Right hindlimb (tissue), 1 donor: Measurements from ENCODE around the gene CIBAR2.

Source experiments
- DNase-seq: peaks from one replicate; pipeline ENCODE4 v3.0.0-alpha.2; 2018

CIBAR2 gene

DNA sequence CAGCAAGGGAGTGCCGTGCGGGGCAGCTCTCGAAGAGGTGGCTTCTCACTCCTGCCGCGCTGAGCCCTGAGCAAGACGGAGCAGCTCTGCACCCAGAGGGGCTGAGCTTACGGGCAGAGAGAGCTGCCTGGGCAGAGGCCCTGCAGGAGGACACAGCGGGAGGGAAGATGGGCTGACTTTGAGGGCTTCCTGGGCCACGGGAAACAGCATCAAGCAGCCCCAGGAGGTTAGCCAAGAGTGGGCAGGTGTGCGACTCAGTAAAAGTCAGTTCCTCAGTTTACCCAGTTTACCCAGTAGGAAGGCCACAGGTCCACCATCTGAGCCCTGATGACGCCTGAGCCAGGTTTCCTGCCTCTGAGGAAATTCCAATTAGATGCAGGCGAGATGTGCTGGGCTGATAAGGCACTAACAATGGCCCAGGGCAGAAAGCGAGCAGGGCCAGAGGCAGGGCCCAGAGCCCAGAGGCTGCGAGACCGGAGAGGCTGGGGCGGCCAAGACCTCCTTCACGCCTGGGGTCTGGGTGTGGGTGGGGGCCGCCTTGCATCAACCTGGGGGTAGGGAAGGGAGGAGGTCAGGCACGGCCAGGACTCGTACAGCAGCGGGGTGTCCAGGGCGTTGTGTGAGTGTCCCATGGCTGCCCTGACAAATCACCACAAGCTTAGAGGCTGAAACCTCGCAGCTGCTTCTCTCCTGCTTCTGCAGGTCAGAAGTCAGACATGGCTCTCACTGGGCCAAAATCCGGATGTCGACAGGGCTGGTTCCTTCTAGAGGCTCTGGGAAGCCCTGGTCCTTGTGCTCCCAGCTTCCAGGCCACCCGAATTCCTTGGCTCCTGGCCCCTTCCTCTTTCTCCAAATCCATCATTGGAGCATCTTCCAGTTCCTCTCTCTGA, 32.0 kb upstream of the CIBAR2 start:
- DNase-seq: no peak

DNA sequence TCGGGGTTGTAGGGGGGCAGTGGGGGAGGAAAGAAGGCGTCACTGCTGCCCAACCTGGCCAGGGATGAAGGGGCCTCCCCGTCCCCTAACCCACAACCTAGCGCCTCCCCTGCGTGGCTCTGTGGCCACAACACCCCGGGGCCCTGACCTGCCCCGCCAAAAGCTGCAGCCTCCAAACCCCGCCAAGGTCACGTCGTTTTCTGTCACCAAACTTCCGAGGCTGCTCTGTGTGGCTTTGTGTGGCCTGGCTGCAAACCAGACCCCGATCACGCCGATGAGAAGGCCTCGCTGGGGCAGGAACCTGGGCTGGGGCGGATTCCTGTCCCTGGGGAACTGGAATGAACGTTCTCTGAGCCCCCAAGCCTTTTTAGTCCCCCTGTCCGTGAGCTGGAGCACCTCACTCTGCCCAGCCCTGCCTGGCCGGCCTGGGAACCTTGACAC, 30.5 kb upstream of the CIBAR2 start:
- DNase-seq: no peak

DNA sequence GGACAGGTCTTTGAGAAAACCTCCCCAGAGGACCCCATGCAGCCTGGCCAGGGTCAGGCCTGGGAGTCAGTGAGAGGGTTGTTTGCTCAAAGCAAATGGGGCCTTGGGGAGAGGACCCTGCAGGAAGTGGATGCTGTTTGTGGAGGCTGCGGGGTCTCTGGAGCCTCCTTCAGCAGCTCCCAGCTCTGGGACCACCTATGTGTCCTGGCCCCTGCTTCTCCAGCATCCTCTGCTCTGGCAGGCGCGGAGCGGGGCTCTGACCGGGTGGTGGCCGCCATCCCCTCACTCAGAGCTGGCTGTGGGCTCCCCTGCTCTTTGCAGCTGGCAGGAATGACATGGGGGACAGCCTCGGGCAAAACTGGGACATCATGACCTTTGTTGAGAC, 29.8 kb upstream of the CIBAR2 start:
- DNase-seq: no peak

DNA sequence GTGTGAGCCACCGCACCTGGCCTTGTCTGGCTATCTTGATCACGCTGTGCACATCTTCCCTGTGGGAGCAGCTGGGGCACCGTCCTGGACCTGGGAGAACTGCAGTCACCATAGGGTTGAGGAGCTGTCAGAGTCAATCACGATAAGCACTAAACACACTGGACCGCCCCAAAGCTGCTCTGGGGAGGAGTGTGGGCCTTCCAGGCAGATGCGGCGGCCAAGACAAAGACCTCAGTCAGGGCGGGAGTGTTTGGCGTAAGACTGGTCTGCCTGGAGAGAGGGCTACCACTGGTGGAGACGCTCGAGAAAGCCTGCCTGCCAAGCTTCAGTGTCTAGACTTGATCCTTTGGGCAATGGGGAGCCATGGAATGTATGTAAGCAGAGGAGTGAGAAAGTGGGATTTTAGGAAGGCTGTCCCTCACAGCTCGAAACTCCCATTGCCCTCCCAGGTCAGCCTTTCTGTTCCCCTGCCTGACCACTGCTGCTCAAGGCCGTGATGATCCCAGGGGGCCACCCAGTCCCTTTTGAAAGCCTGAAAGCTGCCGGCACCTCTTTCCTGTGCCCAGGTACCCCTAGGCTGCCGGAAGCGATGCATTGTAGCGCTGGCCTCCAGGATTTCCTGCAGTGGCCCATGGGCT, 29.3 kb upstream of the CIBAR2 start:
- DNase-seq: peak; percentile 77

DNA sequence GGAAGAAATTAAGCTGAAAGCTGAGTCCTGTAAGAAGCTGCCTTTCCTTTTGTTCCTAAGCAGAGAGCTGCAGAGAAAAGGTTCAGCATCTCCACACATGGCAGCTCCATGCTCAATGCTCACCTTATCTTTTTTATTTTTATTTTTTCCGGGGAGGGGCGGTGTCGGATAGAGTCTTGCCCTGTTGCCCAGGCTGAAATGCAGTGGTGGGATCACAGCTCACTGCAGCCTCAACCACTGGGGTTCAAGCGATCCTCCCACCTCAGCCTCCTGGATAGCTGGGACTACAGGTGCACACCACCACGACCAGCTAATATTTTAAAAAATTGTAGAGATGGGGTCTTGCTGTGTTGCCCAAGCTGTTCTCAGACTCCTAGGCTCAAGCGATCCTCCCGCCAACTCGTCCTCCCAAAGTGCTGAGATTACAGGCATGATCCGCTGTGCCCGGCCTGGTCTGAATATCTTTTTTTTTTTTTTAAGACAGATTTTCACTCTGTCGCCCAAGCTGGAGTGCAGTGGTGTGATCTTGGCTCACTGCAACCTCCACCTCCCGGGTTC, 28.3 kb upstream of the CIBAR2 start:
- no peak for DNase-seq

DNA sequence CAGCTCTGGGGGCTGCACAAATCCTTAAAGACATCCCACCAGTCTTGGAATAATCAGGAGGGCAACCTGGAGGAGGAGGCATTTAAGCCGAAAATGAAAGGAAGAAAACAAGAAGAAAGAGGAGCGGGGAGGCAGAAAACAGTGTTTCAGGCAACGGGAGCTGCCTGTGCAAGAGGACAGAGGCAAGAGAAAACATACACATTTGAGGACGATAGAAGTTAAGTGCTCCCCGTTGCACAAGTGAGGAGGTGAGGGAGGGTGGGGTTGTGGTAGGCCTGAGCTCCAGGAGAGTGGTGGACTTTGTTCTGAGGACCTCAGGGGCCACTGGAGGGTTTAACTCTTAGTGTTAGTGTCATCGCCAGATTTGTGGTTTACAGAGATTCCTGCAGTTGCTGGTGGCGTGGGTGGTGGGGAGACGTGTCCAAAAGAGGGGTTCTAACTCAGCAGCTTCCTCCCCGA, 27.6 kb upstream of the CIBAR2 start:
- DNase-seq: no peak

DNA sequence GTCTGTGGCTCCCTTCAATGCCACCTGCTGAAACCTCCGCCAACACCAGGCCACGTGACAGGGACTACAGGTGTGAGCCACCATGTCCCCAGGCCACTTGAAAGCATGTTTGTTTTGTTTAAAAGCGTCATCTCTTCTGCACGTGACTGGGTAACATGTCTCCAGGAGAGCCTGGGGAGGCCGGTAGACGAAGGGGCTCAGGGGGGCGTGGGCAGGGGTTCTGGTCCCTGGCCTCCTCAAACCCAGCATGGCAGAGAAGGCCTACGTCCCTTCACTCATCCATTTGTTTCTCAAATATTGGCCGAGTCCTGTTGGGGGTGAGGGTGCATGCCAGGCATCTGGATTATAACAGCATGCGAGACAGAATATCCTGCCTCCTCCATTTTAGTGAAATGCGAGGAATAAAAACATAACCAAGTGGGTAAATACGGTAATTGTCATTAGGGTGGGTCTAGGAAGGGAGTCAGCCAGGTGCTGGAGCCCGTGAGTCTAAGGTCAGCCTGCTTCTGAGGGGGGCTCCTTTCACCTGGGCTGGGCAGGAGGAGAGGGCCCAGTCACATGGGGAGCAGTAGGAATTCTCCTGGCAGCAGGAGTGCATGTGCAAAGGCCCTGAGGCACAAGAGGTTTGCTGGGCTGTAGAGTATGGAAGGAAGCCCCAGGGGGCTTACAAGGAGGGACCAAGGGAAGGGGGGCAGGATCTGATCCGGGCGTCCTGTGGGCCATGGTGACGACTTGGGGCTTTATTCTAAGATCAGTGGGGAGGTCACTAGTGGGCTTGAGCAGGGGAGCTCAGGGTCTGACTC, 26.8 kb upstream of the CIBAR2 start:
- DNase-seq: no peak

DNA sequence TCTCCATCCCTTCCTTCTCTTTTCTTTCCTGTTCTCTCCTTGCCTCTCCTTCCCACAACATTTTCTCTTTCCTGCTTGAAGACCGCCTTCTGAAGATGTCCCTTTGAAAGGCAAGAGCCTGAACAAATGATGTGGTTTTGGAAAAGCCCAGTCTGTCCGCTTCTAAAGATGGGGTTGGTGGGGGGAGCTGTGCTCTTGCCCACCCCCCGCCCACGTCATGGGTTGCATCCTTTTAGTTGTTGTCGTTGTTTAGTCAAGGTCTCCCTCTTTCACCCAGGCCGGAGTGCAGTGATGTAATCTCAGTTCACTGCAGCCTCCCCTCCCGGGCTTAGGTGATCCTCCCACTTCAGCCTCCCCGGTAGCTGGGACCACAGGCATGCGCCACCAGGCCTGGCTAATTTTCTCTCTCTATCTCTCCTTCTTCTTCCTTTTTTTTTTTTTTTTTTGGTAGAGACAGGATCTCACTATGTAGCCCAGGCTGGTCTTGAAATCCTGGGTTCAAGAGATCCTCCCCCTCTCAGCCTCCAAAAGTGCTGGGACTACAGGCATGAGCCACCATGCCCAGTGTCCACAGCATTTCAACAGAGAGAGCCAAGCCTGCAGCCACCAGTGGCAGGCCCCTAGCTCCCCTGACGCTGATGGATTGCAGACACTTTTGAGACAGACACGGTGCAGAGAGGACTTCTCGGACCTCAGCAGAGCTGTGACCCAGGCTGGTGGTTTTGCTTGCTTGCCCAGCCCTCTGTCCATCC, 26.0 kb upstream of the CIBAR2 start:
- DNase-seq: no peak

DNA sequence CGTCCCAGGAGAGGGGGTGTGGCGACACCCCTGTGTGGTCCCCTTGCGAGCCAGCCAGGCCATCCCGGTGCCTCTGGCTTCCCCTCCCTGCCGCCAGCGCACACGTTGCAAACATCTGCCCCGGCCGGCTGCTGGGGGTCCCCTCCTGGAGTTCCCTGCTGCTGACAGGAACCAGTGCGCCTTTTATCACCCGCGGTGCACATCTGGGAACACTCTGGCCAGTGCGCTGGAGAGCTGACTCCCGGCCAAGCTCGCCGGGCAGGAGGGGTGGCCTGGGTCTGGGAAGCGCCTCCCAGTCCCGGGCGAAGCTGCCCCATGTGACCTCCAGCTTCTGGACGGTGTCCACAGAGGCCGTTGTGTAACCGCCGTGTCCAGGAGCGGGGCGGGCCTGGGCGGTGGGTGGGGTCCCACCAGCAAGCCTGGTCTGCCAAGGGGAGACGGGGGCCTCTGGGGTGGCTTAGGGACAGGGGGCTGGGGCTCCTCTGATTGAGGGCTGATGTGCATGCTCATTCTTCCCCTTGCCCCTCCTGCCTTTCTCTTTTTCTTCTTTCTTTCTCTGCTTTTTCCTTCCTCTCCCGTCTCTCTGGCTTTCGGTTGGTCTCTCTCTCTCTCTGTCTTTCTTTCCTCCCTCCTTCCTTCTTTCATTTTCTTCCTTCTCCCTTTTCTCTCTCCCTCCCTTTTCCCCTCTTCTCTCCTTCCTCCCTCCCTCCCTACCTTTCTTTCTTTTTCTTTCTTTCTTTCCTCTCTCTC, 25.2 kb upstream of the CIBAR2 start:
- peak; percentile 93 for DNase-seq

DNA sequence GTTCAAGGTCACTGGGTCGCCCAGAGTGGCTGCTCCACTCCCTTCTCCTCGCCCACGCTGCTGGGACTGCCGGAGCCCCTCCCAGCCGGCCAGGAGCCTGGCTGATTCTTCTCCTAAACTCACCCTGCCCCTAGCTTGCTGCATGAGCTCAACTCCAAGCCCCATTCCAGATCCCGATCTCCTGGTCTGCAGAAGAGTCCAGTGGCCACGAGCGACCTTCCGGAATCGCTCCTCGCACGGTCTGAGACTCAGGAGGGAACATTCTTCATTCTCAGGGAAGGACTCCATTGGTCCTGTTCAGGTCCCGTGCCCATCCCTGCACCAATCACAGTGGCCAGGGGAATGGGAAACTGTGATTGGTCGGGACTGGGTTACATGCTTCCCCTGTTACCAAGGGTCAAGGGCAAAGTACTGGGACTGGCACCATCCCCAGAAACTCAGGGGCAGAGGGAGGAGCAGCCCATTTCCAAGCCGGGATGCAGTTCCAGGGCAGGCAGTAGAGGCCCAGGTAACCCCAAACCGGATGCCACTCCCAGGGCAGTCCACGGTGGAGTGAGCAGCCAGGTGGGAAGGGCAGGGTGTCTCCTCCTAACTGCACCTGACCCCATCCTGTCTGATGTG, 24.5 kb upstream of the CIBAR2 start:
- DNase-seq: peak; percentile 85

DNA sequence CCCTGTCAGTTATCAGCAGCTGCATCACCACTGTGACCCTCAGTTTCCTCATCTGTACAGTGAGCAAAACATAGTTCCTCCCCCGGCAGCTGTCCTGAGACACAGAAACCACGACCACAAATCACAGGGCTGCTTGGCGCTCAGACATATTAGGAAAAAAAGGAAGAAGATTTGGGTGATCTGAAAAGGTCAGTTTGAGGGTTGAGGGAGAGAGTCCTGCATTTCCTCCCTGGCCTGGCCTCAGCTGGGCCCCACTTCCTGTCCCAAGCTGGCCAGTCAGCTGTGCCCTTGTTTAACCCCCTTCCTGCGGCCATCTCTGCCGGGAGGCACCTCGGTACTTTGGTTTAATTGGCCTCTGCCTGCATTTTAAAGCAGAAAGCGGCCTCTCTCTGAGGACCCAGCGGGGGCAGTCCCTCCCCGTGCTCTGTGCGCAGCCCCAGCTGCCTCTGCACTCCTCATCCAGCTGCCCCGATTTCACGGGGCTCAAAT, 24.0 kb upstream of the CIBAR2 start:
- DNase-seq: peak; percentile 88

DNA sequence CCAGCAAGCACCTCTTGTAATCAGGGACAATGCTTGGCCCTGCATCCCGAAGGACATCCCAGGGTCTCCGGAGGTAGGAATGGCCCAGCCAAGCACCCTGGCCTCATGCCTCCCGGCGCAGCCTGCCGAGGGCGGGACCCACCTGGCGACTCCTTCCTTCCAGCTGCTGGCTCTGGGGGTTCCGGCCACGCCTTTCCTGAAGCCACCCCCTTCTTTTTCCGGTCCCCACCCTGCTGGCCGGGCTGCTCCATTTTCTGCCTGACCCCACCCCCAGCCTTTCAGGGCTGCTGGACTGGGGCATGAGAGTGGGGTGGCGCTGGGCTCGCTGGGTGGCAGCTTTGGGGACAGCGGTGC, 22.5 kb upstream of the CIBAR2 start:
- DNase-seq: peak; percentile 42

DNA sequence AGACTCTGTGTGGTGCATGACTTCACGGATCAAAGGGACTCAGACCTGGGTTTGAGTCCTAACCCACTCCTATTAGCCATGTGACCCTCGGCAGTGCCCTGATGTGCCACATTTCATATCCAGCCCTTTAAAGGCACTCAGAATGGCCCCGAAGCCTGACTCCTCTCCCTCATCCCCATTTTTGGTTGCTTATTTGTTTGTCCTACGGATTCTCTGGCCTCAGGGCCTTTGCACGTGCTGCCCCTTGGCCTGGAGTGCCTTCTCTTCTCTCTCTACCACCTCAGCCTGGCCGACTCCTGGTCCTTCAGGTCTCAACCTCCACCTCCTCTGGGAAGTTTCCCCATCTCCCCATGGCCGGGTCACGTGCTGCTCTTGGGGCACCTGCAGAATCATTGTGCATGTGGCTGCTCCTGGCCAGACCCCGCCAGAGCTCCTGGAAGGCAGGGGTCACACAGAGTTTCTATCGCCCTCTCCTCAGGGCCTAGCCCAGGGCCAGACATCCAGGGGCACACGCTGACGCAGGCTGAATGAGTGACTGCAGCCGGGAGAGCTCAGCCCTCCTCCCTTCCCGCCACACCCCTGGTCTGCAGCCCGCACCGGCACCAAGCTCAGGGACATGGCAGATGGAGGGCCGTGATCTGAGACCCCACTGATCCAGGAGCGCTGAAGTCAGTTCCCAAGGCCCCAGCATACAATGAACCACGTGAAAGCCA, 22.0 kb upstream of the CIBAR2 start:
- peak; percentile 37 for DNase-seq

DNA sequence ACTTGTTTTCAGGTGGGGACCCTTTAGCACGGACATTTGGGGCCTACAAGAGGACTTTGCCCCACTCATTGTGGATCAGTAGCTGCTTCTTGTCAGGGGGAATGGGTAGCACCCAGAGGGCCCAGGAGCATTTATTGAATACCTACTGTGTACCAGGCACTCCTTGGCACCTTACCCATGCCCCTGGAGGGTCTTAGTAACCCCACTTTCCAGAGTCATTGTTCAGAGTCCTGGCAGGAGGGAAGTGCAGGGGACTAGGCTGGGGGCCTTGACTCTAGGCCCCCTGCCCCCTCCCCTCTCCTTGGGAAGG, 21.0 kb upstream of the CIBAR2 start:
- DNase-seq: no peak

DNA sequence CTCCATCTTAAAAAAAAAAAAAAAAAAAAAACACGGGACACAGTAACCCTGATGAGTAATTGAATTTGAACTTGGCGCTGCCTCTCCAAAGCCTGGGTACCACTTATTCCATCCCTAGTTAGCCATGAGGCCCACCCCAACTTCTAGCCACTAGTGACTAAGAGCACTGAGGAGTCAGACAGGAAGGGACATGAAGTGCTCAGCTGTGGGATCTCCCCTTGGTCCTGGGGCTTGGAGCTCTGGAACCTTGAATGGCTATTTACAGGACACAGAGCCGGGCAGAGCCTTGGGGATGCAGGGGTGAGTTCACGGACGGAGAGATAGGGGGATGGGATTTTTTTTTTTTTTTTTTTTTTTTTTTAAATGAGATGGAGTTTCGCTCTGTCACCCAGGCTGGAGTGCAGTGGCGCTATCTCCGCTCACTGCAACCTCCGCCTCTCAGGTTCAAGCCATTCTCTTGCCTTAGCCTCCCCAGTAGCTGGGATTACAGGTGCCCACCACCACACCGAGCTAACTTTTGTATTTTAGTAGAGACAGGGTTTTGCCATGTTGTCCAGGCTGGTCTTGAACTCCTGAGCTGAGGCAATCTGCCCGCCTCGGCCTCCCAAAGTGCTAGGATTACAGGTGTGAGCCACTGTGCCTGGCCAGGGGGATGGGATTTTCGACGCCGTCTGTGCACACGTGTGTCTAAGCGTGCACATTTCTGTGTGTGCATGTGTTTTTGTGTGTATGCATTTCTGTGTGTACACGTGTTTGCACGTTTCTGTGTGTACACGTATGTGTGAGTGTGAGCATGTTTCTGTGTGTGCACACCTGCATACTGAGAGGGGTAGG, 20.4 kb upstream of the CIBAR2 start:
- no peak for DNase-seq

DNA sequence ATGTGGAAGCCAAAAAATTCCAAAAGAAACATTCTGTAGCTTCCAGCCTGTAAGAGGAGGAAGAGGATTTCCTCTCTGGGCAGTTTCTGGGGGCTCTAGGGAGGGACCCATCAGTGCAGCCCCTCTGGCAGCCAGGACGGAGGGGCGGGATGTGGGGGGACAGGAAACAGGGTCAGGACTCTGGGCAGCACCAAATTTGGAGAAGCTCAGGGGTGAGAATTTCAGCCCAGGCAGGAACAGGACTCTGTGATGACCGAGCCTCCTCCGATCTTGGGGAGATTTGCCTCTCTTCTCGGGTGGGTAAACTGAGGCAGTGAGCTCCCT, 18.4 kb upstream of the CIBAR2 start:
- no peak for DNase-seq

DNA sequence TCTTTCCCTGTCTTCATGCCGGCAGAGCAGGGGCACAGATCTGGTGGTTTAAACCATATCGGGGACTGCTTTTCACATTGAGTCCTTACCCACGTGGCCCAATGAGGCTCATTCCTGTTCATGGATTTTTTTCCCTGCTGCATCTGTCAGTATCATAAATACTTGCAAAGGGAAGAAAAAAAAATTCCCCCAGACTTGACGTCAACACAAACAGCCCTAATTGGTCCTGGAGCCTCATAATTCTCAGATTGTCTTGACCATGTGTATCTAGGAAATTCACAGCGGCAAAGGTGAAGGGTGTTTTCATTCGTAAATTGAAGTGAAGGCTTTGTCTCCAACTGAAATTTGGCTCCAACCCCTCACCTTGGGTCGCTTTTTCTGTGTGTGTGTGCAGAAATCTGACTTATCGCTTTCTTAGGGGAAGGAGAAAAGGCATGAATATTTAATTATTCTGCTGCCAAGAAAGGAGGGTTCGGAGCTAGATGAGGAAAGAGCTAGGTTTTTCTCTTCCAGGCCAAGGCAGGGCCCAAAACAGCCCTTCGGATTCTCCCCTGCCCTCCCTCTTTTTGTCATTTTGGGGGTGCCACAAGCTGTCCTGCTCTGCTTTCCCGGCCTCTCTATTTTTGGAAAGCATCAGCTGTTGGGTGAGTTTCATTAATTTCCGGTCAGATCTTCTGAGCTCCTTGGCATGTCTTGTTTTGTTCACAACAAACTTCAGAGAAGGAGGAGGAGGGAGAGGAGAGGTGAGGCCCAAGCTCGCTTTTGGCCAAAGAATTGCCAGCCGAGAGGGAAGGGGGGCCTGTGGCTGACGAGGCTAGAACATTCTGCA, 17.8 kb upstream of the CIBAR2 start:
- peak; percentile 61 for DNase-seq

DNA sequence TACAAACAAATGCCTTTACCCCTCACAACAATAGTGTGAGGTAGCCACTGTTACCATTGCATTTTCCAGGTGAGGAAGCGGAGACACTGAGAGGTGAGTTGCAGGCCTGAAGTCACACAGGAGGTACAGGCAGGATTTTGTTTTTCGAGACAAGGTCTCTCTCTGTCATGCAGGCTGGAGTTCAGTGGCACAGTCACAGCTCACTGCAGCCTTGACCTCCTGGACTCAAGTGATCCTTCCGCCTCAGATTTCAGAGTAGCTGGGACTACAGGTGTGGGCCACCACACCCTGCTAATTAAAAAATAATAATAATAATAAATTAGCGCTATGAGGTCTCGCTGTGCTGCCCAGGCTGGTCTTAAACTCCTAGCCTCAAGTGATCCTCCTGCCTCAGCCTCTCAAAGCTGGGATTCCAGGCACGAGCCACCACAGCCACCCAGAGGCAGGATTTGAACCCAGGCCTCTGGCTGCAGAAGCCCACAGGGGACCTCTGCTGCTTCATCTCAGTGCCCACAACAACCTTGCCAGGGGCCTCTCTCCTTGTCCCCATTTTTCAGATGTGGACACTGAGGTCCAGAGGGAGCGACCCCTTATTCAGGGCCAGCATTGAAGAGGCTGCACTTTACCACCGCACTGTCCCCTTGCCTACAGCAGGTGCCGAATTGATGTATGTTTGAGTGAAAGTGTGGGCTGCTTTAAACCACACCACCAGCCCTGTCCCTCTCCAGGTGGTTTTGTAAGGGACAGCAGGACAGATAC, 16.0 kb upstream of the CIBAR2 start:
- no peak for DNase-seq
